Stimulated activated CD8-positive, alpha-beta memory T cell treated with anti-CD3 and anti-CD28 coated beads, Interleukin-4, amount 100 ng/mL, for 24 hours (primary cell): ENCODE results near the gene GRIA4.

Experiments used
- DNase-seq: peaks from one replicate; pipeline ENCODE4 v3.0.0-alpha.2; 2020; ENCODE audit warnings: low read depth

GRIA4 gene

GRCh38 chr11:105639527-105639926 lies 29.7 kb downstream of the GRIA4 start:
- DNase-seq: no peak

GRCh38 chr11:105641433-105641832 lies 31.6 kb downstream of the GRIA4 start:
- no peak for DNase-seq

DNA sequence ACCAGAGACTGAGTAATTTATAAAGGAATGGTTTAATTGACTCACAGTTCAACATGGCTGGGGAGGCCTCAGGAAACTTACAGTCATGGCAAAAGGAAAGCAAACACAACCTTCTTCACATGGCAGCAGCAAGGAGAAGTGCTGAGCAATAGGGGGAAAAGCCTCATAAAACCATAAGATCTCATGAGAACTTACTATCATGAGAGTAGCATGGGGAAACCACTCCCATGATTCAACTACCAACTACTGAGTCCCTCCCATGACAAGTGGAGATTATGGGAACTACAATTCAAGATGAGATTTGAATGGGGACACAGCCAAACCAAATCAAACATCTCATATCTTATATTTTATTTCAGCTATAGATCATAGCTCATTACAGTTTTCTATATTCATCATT lies 33.0 kb downstream of the GRIA4 start:
- no peak for DNase-seq

DNA sequence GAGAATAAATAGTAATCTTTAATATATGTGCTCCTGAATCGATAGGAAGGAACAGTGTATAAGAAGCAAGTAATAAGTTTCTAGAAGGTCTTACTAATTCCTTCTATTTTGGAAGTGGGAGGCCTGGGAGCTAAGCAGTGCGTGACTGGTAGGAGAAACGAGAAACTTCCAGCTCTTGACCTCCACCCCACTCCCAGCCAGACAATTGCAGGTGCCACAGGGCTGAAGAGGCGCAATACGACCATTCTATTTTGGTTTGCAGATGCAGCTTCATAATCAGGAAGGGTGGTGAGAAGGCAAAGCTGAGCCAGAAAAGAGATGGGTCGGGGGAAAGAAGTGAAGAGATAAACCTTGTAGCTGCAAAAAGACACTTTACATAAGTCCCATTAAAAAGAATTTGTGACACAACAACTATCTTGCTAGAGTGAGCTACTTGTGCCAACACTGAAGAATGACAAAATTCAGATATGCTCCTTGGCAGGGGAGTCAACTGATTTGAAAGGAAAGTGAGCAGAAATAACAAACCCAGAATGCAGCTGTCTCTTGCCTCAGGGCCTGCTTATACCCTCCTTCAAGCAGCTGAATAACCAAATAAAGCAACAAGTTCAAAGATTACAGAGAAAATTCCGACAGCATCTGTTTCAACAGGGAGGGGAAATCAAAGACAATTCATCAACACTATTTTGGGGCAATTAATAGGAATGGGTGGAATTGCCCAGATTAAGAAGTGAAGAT lies 35.1 kb downstream of the GRIA4 start:
- no peak for DNase-seq

- DNase-seq: no peak
Observed at GRCh38 chr11:105647780-105648179, 37.9 kb downstream of the GRIA4 start.

DNA sequence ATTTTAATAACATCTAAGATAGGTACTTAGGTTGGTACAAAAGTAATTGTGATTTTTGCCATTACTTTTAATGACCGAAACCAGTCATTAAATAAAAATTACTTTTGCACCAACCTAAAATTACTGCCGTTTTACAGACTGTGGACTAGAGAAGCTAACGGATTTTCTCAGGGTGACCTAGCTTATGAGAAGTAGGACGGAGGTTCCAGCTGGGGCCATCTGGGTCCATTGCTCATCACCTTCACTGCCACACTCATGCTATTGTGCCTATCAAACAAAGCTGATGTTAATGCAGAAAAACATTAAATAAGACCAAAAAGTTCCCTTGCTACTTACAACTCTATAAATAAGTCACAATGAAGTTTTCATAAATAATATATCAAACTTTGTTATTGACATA lies 38.9 kb downstream of the GRIA4 start:
- no peak for DNase-seq

- no peak for DNase-seq
Observed at GRCh38 chr11:105665281-105665680, 55.4 kb downstream of the GRIA4 start.

DNA sequence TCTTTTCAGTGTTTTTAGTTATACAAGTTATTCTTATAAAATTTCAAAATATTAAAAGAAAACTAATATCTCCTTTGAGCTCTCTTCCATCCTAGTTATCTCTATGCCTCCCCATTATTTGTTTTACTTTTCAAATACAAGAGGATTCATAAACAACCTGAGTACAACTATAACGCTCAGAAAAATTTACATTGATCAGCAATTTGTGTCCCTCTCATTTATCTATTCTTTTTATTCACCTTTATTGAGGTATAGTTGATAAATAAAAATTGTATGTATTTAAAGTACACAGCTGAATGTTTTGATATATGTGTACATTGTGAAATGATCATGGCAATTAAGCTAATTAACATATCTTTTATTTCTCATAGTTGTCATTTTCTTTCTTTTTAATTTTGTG lies 57.6 kb downstream of the GRIA4 start:
- DNase-seq: no peak

DNA sequence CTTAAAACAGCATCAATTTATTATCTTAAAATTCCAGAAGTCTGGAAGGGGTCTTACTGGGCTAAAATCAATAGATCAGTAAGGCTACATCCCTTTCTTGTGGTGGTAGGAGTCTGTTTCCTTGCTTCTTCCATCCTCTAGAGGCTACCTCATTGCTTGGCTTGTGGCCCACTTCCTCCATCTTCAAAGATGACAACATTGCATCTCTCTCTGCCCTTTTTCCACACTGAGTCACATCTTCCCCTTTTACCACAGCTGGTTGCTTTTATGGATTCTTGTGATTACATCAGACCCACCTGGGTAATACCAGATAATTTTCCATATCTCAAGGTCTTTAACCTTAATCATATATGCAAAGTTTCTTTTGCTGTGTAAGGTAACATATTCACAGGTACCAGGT lies 60.9 kb downstream of the GRIA4 start:
- no peak for DNase-seq

DNA sequence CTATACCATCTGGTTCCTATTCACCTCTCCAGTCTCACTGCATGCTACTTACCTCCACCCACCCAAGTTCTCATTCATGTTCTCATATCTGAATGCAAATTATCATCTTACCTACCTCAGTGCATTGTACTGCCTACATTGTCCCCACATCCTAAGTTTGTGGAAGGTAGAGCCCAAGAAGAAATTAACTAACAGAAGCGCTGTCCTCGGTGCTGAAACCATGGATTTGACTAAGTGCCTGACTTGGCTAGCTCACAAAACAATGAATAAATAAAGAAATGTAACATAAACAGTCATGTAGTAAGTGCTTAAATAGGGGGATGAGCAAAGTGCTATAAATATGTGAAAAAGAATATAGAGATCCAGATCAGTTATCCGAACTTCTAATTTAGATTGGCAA lies 63.2 kb downstream of the GRIA4 start:
- DNase-seq: no peak

GRCh38 chr11:105689631-105690030 lies 79.8 kb downstream of the GRIA4 start:
- DNase-seq: no peak

GRCh38 chr11:105690467-105690866 lies 80.6 kb downstream of the GRIA4 start:
- DNase-seq: no peak

- no peak for DNase-seq
Observed at GRCh38 chr11:105693075-105693759, 83.3 kb downstream of the GRIA4 start.

DNA sequence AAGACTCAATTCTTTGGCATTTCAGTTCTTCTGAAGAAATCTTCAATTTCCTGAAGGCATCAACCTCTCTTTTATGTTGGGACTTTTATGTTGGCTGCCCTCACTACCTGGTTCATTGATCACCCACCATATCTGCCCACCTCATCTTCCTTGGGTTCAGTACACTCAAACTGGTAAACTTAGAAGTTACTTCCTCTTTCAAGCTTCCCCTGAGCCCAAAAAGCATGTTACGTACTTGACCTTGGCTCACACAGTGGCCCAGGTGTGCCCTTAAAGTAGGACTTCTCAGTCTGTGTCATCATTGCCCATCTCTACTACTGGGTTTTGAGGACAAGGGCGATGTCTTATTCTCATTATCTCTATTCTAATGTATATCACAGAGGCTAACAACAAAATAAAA lies 86.1 kb downstream of the GRIA4 start:
- DNase-seq: no peak

DNA sequence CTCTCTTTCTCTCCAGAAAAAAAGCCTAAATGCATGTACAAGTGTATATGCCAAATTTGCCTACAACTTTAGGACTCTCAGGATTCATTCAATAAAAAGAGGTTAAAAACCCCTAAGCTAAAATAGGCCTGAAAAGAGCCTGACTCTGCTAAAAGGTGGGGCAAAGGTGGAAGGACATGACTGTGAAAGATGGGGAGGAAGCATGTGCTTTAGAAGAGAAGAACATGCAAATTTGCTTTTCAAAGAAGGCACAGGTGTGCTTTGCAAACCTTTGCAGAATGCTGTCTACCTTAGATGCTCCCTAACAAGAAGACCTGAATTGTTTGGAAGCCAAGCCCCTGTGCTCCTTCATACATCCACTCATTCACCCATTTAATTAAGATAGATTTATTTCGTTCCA lies 87.4 kb downstream of the GRIA4 start:
- DNase-seq: no peak

DNA sequence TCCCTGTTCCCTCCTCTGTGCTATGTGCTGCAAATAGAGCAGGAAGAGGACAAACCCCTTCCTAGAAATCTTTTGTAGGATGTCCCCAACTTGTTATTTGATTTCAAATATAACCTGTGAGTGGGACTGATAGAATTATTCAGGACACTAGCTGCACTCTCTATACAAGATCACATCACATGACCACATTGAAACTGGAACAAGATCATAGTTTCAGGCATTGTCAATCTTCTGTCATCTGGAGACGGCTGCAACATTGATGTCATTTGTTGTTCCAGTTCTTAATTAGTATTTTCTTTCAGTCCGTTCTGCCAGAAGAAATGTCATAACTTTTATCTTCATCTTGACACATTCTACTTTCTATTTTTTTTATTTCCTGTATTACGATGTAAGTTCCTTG lies 89.3 kb downstream of the GRIA4 start:
- no peak for DNase-seq

- DNase-seq: no peak
Observed at GRCh38 chr11:105700271-105700670, 90.4 kb downstream of the GRIA4 start.

DNA sequence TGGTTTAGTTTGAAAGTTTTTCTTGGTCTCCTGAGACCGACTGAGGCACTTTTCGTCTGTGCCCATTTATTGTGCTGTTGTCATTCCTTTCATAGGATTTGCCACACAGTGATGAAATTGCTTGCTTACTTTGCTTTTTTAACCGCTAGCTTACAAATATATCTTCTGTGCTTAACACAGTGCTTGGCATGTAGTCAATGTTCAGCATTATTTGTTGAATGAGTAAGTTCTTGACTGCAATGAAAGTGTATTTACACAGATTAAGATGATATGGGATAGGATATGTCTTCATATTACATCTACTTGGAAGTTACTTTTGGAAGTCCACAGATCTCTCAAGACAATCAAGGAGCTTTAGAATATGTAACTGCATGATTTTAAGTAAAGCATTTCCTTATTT lies 91.2 kb downstream of the GRIA4 start:
- DNase-seq: no peak

DNA sequence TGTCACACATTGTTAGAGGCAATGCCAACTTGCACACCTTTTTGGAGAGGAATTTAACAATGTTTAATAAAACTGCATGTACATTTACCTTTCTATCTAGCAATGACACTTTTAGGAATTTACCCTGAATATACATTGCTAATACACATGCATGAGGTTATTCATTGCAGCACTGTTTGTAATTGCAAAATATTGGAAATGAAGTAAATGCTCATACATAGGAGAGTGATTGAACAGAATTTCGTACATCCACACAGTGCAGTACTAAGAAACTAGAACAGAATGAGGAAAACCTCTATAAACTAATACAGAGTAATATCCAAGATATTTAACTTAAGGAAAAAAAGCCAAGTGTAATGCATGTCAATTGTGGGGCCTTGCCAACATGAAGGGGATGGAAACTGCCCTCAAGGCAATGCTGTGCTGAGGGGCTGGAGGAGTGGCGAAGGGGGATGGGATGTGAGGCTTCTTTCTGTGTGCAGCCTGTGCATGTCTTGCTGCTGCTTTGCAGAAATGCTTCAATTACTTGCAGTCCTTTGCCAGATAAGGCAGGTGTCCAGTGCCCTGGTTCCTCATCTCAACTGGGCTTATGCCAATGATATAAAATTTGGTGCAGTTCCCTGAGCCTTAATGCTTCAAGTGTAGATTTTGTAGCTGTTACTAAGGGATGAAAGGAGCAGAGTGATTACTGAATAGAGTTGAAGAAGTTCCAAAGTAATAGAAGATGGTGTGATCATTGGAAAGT lies 96.1 kb downstream of the GRIA4 start:
- no peak for DNase-seq

- no peak for DNase-seq
Observed at GRCh38 chr11:105713106-105713505, 103.2 kb downstream of the GRIA4 start.

- DNase-seq: no peak
Observed at GRCh38 chr11:105713696-105714095, 103.8 kb downstream of the GRIA4 start.

GRCh38 chr11:105718641-105719040 lies 108.8 kb downstream of the GRIA4 start:
- DNase-seq: no peak
